Mononuclear cell (primary cell): Measurements from ENCODE around the gene CTAGE1. TPM values are rescaled to one million over a fixed set of nuclear protein-coding genes. Genes with fewer than 3 reads are reported as not detected.
"Not testable (repeated sequence)": the region's sequence is repeated elsewhere in the genome, so short reads cannot be mapped to it uniquely, and the experiment has no call there.

Experiments used
- H3K27me3 ChIP-seq: 2 replicates; pipeline ENCODE4 v1.6.0; 2011; ENCODE audit warnings: low read length, control low read depth; ENCODE audit not compliant: insufficient read depth
- H3K4me1 ChIP-seq: 2 replicates; pipeline ENCODE4 v1.5.1; 2011; ENCODE audit warnings: mild to moderate bottlenecking, low read length, control low read depth; ENCODE audit not compliant: insufficient read depth
- H3K4me3 ChIP-seq: 2 replicates; pipeline ENCODE4 v1.5.1; 2011; ENCODE audit warnings: mild to moderate bottlenecking, low read length, moderate library complexity
- H3K9me3 ChIP-seq: 2 replicates; pipeline ENCODE4 v1.5.1; 2011; ENCODE audit warnings: low read depth, mild to moderate bottlenecking, control low read depth, low read length
- total RNA-seq: library from RNA; depleted of rRNA; stranded (reverse); fragments of >200 nt; gene quantifications from one replicate; pipeline ENCODE4 v1.2.3, GENCODE V29; 2012

The CTAGE1 gene
- total RNA-seq, 1 donor = 0.10 TPM

- not testable (repeated sequence) for H3K4me3 ChIP-seq, H3K27me3 ChIP-seq, H3K4me1 ChIP-seq
- H3K9me3 ChIP-seq = peaks cover 18% of the 10 kb centered on the region
These were observed 32.0 kb upstream of the CTAGE1 start for GRCh38 chr18:22449753-22450152.

GRCh38 chr18:22448238-22448637 is 30.5 kb upstream of the CTAGE1 start:
- H3K4me1 ChIP-seq = no peaks in the 10 kb centered on the region
- H3K4me3 ChIP-seq = no peak overlapping the region
- no peaks in the 10 kb centered on the region for H3K27me3 ChIP-seq
- peaks cover 18% of the 10 kb centered on the region for H3K9me3 ChIP-seq

- peaks cover 18% of the 10 kb centered on the region for H3K9me3 ChIP-seq
- no peaks in the 10 kb centered on the region for H3K27me3 ChIP-seq
- no peaks in the 10 kb centered on the region for H3K4me1 ChIP-seq
- H3K4me3 ChIP-seq = no peak overlapping the region
These were observed 30.1 kb upstream of the CTAGE1 start for GRCh38 chr18:22447792-22448191.

GRCh38 chr18:22446911-22447310 is 29.2 kb upstream of the CTAGE1 start:
- H3K4me1 ChIP-seq = no peaks in the 10 kb centered on the region
- H3K27me3 ChIP-seq = no peaks in the 10 kb centered on the region
- H3K4me3 ChIP-seq = no peak overlapping the region
- H3K9me3 ChIP-seq = peaks cover 18% of the 10 kb centered on the region

GRCh38 chr18:22446325-22446724 is 28.6 kb upstream of the CTAGE1 start:
- Histone ChIP-seq H3K9me3 (peaks cover 18% of the 10 kb centered on the region), H3K27me3 (no peaks in the 10 kb centered on the region), H3K4me3 (no peak overlapping the region), H3K4me1 (no peaks in the 10 kb centered on the region)

- Histone ChIP-seq H3K4me1 (no peaks in the 10 kb centered on the region), H3K4me3 (no peak overlapping the region), H3K9me3 (no peaks in the 10 kb centered on the region), H3K27me3 (no peaks in the 10 kb centered on the region)
These were observed 23.9 kb upstream of the CTAGE1 start for GRCh38 chr18:22441638-22442037.

GRCh38 chr18:22439447-22439846 is 21.7 kb upstream of the CTAGE1 start:
- H3K9me3 ChIP-seq = no peaks in the 10 kb centered on the region
- H3K27me3 ChIP-seq = no peaks in the 10 kb centered on the region
- no peaks in the 10 kb centered on the region for H3K4me1 ChIP-seq
- H3K4me3 ChIP-seq = no peak overlapping the region

- Histone ChIP-seq H3K4me1 (no peaks in the 10 kb centered on the region), H3K9me3 (no peaks in the 10 kb centered on the region), H3K27me3 (no peaks in the 10 kb centered on the region), H3K4me3 (no peak overlapping the region)
These were observed 18.4 kb upstream of the CTAGE1 start for GRCh38 chr18:22436136-22436535.

GRCh38 chr18:22434973-22435608 is 17.4 kb upstream of the CTAGE1 start:
- no peak overlapping the region for H3K4me3 ChIP-seq
- no peaks in the 10 kb centered on the region for H3K27me3 ChIP-seq
- no peaks in the 10 kb centered on the region for H3K9me3 ChIP-seq
- no peaks in the 10 kb centered on the region for H3K4me1 ChIP-seq

- Histone ChIP-seq H3K9me3 (no peaks in the 10 kb centered on the region), H3K4me1 (no peaks in the 10 kb centered on the region), H3K27me3 (no peaks in the 10 kb centered on the region), H3K4me3 (no peak overlapping the region)
These were observed 16.2 kb upstream of the CTAGE1 start for GRCh38 chr18:22433956-22434355.

- no peaks in the 10 kb centered on the region for H3K27me3 ChIP-seq
- H3K9me3 ChIP-seq = no peaks in the 10 kb centered on the region
- H3K4me3 ChIP-seq = no peak overlapping the region
- H3K4me1 ChIP-seq = no peaks in the 10 kb centered on the region
These were observed 15.0 kb upstream of the CTAGE1 start for GRCh38 chr18:22432657-22433137.

GRCh38 chr18:22429564-22429963 is 11.8 kb upstream of the CTAGE1 start:
- Histone ChIP-seq H3K27me3 (no peaks in the 10 kb centered on the region), H3K9me3 (no peaks in the 10 kb centered on the region), H3K4me3 (no peak overlapping the region), H3K4me1 (no peaks in the 10 kb centered on the region)

GRCh38 chr18:22428672-22429071 is 11.0 kb upstream of the CTAGE1 start:
- H3K4me1 ChIP-seq = no peaks in the 10 kb centered on the region
- H3K9me3 ChIP-seq = no peaks in the 10 kb centered on the region
- H3K4me3 ChIP-seq = no peak overlapping the region
- no peaks in the 10 kb centered on the region for H3K27me3 ChIP-seq

GRCh38 chr18:22427822-22428549 is 10.3 kb upstream of the CTAGE1 start:
- Histone ChIP-seq H3K27me3 (no peaks in the 10 kb centered on the region), H3K4me1 (no peaks in the 10 kb centered on the region), H3K9me3 (no peaks in the 10 kb centered on the region), H3K4me3 (no peak overlapping the region)

GRCh38 chr18:22424565-22424963 is 6.8 kb upstream of the CTAGE1 start:
- H3K4me1 ChIP-seq = no peaks in the 10 kb centered on the region
- no peak overlapping the region for H3K4me3 ChIP-seq
- H3K9me3 ChIP-seq = no peaks in the 10 kb centered on the region
- H3K27me3 ChIP-seq = no peaks in the 10 kb centered on the region
